Hepatocyte (in vitro differentiated cells): ENCODE measurements around the gene LIPC. TPM values are rescaled to one million over a fixed set of nuclear protein-coding genes. Genes with fewer than 3 reads are reported as not detected.

Experiments
- DNase-seq: peaks from one replicate; pipeline ENCODE4 v3.0.0-alpha.2; 2016; ENCODE audit warnings: low spot score
- H2AFZ ChIP-seq: fragments of 200-600 bp; sonication (generic); 2 replicates; pipeline ENCODE4 v1.6.0; 2016; ENCODE audit warnings: antibody characterized with exemption, mild to moderate bottlenecking
- H3K27ac ChIP-seq: fragments of 200-600 bp; sonication (generic); 2 replicates; pipeline ENCODE4 v1.5.1; 2016; ENCODE audit warnings: mild to moderate bottlenecking
- H3K27me3 ChIP-seq: fragments of 200-600 bp; sonication (generic); 2 replicates; pipeline ENCODE4 v1.6.1; 2016
- H3K36me3 ChIP-seq: fragments of 200-600 bp; sonication (generic); replicated peaks from 2 replicates; pipeline ENCODE4 v1.5.1; 2016; ENCODE audit warnings: low read depth; ENCODE audit not compliant: insufficient read depth
- H3K4me1 ChIP-seq: fragments of 200-600 bp; sonication (generic); 2 replicates; pipeline ENCODE4 v1.5.1; 2016; ENCODE audit warnings: mild to moderate bottlenecking, moderate library complexity; ENCODE audit not compliant: insufficient read depth
- H3K4me2 ChIP-seq: fragments of 200-600 bp; sonication (generic); 2 replicates; pipeline ENCODE4 v1.6.0; 2016
- H3K4me3 ChIP-seq: fragments of 200-600 bp; sonication (generic); 2 replicates; pipeline ENCODE4 v1.5.1; 2016; ENCODE audit warnings: mild to moderate bottlenecking
- H3K79me2 ChIP-seq: fragments of 200-600 bp; sonication (generic); 2 replicates; pipeline ENCODE4 v1.6.0; 2017; ENCODE audit warnings: mild to moderate bottlenecking
- H3K9me2 ChIP-seq: fragments of 200-600 bp; sonication (generic); replicated peaks from 2 replicates; pipeline ENCODE4 v1.6.0; 2017; ENCODE audit warnings: mild to moderate bottlenecking; ENCODE audit not compliant: insufficient read depth
- H3K9me3 ChIP-seq: fragments of 200-600 bp; sonication (generic); 2 replicates; pipeline ENCODE4 v1.5.1; 2016; ENCODE audit warnings: low read depth, mild to moderate bottlenecking
- H4K20me1 ChIP-seq: fragments of 200-600 bp; sonication (generic); 2 replicates; pipeline ENCODE4 v1.6.0; 2016; ENCODE audit warnings: mild to moderate bottlenecking; ENCODE audit not compliant: insufficient read depth, poor library complexity, severe bottlenecking
- CTCF ChIP-seq: fragments of 200-600 bp; sonication (generic); IDR thresholded peaks from 2 replicates; pipeline ENCODE4 v1.5.1; 2016; ENCODE audit warnings: antibody characterized with exemption, mild to moderate bottlenecking; ENCODE audit not compliant: poor library complexity
- EZH2 ChIP-seq: fragments of 200-600 bp; sonication (generic); IDR thresholded peaks from 2 replicates; pipeline ENCODE4 v1.6.1; 2016; ENCODE audit warnings: antibody characterized with exemption, mild to moderate bottlenecking, borderline replicate concordance
- EZH2phosphoT487 ChIP-seq: fragments of 200-600 bp; sonication (generic); IDR thresholded peaks from one replicate; pipeline ENCODE4 v1.6.1; 2018; ENCODE audit warnings: antibody characterized with exemption, mild to moderate bottlenecking, low read depth, moderate library complexity; ENCODE audit not compliant: unreplicated experiment, severe bottlenecking
- WGBS: methylation state at CpG from one replicate; pipeline ENCODE4 v1.1.6; 2016; ENCODE audit warnings: low lambda C conversion rate; ENCODE audit errors: missing lambda C conversion rate; 5-methylcytosine and 5-hydroxymethylcytosine counted together
- polyA plus RNA-seq: library from polyadenylated mRNA; unstranded; fragments of >200 nt; fragmentation: Nextera tagmentation; extraction: Ambion mirVana; gene quantifications from 2 replicates; pipeline ENCODE4 v1.2.1, GENCODE V29; 2016
- total RNA-seq: library from RNA; depleted of rRNA; stranded (reverse); fragments of >200 nt; gene quantifications from 2 replicates; pipeline ENCODE4 v1.2.3, GENCODE V29; 2014

Gene LIPC
- total and polyA plus RNA-seq, 2 experiments from 2014 or later = 37.0 to 64.8 TPM

- H3K4me3 ChIP-seq = no peak overlapping the region
- 72% methylated on average over 2 of the region's 2 CpGs for WGBS
- no peaks in the 10 kb centered on the region for H3K9me2 ChIP-seq
- no peak for DNase-seq
- TF ChIP-seq CTCF (no peak), EZH2phosphoT487 (no peak), EZH2 (no peak)
- no peaks in the 10 kb centered on the region for H3K9me3 ChIP-seq
- H3K4me2 ChIP-seq = no peak overlapping the region
- H3K27ac ChIP-seq = no peak overlapping the region
- H4K20me1 ChIP-seq = no peaks in the 10 kb centered on the region
- H3K4me1 ChIP-seq = peaks cover 3% of the 10 kb centered on the region
- no peak overlapping the region for H2AFZ ChIP-seq
- no peaks in the 10 kb centered on the region for H3K27me3 ChIP-seq
- no peaks in the 10 kb centered on the region for H3K79me2 ChIP-seq
- H3K36me3 ChIP-seq = no peaks in the 10 kb centered on the region
Measured at GRCh38 chr15:58404722-58405121, 27.1 kb upstream of the LIPC start.

GRCh38 chr15:58405865-58406264, 25.9 kb upstream of the LIPC start:
- no peaks in the 10 kb centered on the region for H3K9me3 ChIP-seq
- no peak overlapping the region for H3K4me2 ChIP-seq
- 86% methylated on average over 3 of the region's 3 CpGs for WGBS
- no peaks in the 10 kb centered on the region for H3K79me2 ChIP-seq
- H4K20me1 ChIP-seq = no peaks in the 10 kb centered on the region
- H3K27ac ChIP-seq = no peak overlapping the region
- no peak overlapping the region for H2AFZ ChIP-seq
- H3K9me2 ChIP-seq = no peaks in the 10 kb centered on the region
- H3K36me3 ChIP-seq = no peaks in the 10 kb centered on the region
- H3K4me3 ChIP-seq = no peak overlapping the region
- no peaks in the 10 kb centered on the region for H3K27me3 ChIP-seq
- no peak for TF ChIP-seq EZH2phosphoT487
- TF ChIP-seq CTCF = no peak
- TF ChIP-seq EZH2 = no peak
- DNase-seq = no peak
- peaks cover 3% of the 10 kb centered on the region for H3K4me1 ChIP-seq

GRCh38 chr15:58406811-58407210, 25.0 kb upstream of the LIPC start:
- no peak overlapping the region for H3K4me2 ChIP-seq
- 82% methylated on average over 3 of the region's 3 CpGs for WGBS
- peaks cover 3% of the 10 kb centered on the region for H3K4me1 ChIP-seq
- no peak for DNase-seq
- H3K9me3 ChIP-seq = no peaks in the 10 kb centered on the region
- no peaks in the 10 kb centered on the region for H3K9me2 ChIP-seq
- no peak overlapping the region for H3K4me3 ChIP-seq
- H3K79me2 ChIP-seq = no peaks in the 10 kb centered on the region
- H3K27ac ChIP-seq = no peak overlapping the region
- no peaks in the 10 kb centered on the region for H3K27me3 ChIP-seq
- no peaks in the 10 kb centered on the region for H4K20me1 ChIP-seq
- H3K36me3 ChIP-seq = no peaks in the 10 kb centered on the region
- TF ChIP-seq EZH2phosphoT487 (no peak), CTCF (no peak), EZH2 (no peak)
- H2AFZ ChIP-seq = no peak overlapping the region
